BJ (cell line): ENCODE data around the gene CNPY1. TPM values are rescaled to one million over a fixed set of nuclear protein-coding genes. Genes with fewer than 3 reads are reported as not detected.

Source experiments
- CTCF ChIA-PET: fragments of 350-600 bp; formaldehyde crosslinking; extraction: SDS; loops from one replicate; lab custom pipeline; 2021; ENCODE audit warnings: antibody characterized with exemption, inconsistent platforms; lab: Yijun Ruan, JAX
- POLR2A ChIA-PET: fragments of 300-600 bp; sonication (Branson Sonifier 250); formaldehyde crosslinking; extraction: SDS; loops from one replicate; lab custom pipeline; 2021; ENCODE audit warnings: antibody characterized with exemption; lab: Charles Lee
- DNase-seq: peaks from one replicate; pipeline ENCODE4 v3.0.0-alpha.2; 2011; ENCODE audit warnings: low read depth
- H3K27me3 ChIP-seq: 2 replicates; pipeline ENCODE4 v1.6.0; 2011; ENCODE audit warnings: low read length; ENCODE audit not compliant: control insufficient read depth, insufficient read depth
- H3K36me3 ChIP-seq: 2 replicates; pipeline ENCODE4 v1.5.1; 2011; ENCODE audit warnings: low read length; ENCODE audit not compliant: control insufficient read depth, insufficient read depth
- H3K4me3 ChIP-seq: 2 replicates; pipeline ENCODE4 v1.5.1; 2011; ENCODE audit warnings: low read depth, mild to moderate bottlenecking, control low read depth, low read length
- CTCF ChIP-seq: IDR thresholded peaks from 2 replicates; pipeline ENCODE4 v1.5.1; 2011; ENCODE audit warnings: low read depth, mild to moderate bottlenecking, control low read depth, inconsistent platforms, low read length, moderate library complexity; ENCODE audit not compliant: insufficient read depth
- polyA plus RNA-seq: library from polyadenylated mRNA; depleted of rRNA; stranded (reverse); fragments of >200 nt; gene quantifications from 2 replicates; pipeline ENCODE4 v1.2.3, GENCODE V29; 2011

Gene CNPY1
- polyA plus RNA-seq, 1 experiment = not detected

GRCh38 chr7:155551785-155552611 lies 5.6 kb upstream of the CNPY1 start:
- Histone ChIP-seq H3K36me3 (no peaks in the 10 kb centered on the region), H3K27me3 (no peaks in the 10 kb centered on the region), H3K4me3 (no peak overlapping the region)
- ChIA-PET POLR2A (no interaction called here), CTCF (no interaction called here)
- no peak for TF ChIP-seq CTCF
- DNase-seq = no peak

GRCh38 chr7:155550916-155551315 lies 4.6 kb upstream of the CNPY1 start:
- no peak for DNase-seq
- Histone ChIP-seq H3K4me3 (no peak overlapping the region), H3K36me3 (no peaks in the 10 kb centered on the region), H3K27me3 (no peaks in the 10 kb centered on the region)
- no peak for TF ChIP-seq CTCF
- CTCF ChIA-PET = no interaction called here
- POLR2A ChIA-PET = no interaction called here

- Histone ChIP-seq H3K27me3 (no peaks in the 10 kb centered on the region), H3K36me3 (no peaks in the 10 kb centered on the region), H3K4me3 (no peak overlapping the region)
- no peak for DNase-seq
- CTCF ChIA-PET = interaction anchor here (1.2 kb wide), 1 partner anchor 14 kb away, joined by 4 read pairs; no protein-coding TSS in a partner anchor
- no peak for TF ChIP-seq CTCF
- POLR2A ChIA-PET = no interaction called here
Observed at GRCh38 chr7:155549226-155549625, 2.9 kb upstream of the CNPY1 start.

GRCh38 chr7:155547161-155547791 lies 917 bp upstream of the CNPY1 start:
- no peaks in the 10 kb centered on the region for H3K36me3 ChIP-seq
- H3K4me3 ChIP-seq = no peak overlapping the region
- CTCF ChIA-PET = no interaction called here
- DNase-seq = no peak
- no peak for TF ChIP-seq CTCF
- H3K27me3 ChIP-seq = no peaks in the 10 kb centered on the region
- POLR2A ChIA-PET = no interaction called here

- ChIA-PET POLR2A (no interaction called here), CTCF (interaction anchor here (1.4 kb wide), 1 partner anchor 40 kb away, joined by 3 read pairs; no protein-coding TSS in a partner anchor)
Observed at GRCh38 chr7:155545348-155545747, 1.0 kb downstream of the CNPY1 start.

More at GRCh38 chr7:155545348-155545747, 1.0 kb downstream of the CNPY1 start:
- no peaks in the 10 kb centered on the region for H3K36me3 ChIP-seq
- no peak for TF ChIP-seq CTCF
- no peak for DNase-seq
- no peak overlapping the region for H3K4me3 ChIP-seq
- no peaks in the 10 kb centered on the region for H3K27me3 ChIP-seq
